Measurements from ENCODE around the gene RPA1.
"Not testable (repeated sequence)": the region's sequence is repeated elsewhere in the genome, so short reads cannot be mapped to it uniquely, and the experiment has no call there.

The RPA1 gene

DNA sequence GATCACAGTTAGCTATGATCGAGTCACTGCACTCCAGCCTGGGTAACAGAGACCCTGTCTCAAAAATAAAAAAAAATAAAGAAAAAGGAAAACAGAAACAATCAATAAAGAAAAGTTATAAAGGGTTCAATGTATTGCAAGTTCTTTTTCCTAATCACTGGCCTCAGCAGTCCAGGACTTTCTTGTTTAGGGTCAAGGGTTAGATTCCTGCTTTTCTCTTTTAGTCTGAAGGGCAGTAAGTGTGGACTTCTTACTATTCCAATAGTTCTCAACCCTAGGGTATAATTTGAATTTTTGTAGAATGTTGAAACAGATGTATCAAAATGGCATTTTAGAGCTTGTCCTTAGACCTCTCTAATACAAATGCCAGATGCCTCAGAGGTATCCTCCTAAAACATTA lies 27.4 kb upstream of the RPA1 start:
- H3K4me1 Mint-ChIP-seq: peaks cover 2% of the 10 kb centered on the region
- H3K27ac Mint-ChIP-seq: no peak overlapping the region
- no peaks in the 10 kb centered on the region for H3K27me3 Mint-ChIP-seq
- no peaks in the 10 kb centered on the region for H3K9me3 Mint-ChIP-seq
- no peak overlapping the region for H3K4me3 Mint-ChIP-seq
- peaks cover 5% of the 10 kb centered on the region for H3K36me3 Mint-ChIP-seq

GRCh38 chr17:1803280-1803679 lies 26.5 kb upstream of the RPA1 start:
- Mint-ChIP-seq H3K9me3 (no peaks in the 10 kb centered on the region), H3K36me3 (peaks cover 8% of the 10 kb centered on the region), H3K27ac (no peak overlapping the region), H3K4me3 (no peak overlapping the region), H3K4me1 (peaks cover 7% of the 10 kb centered on the region), H3K27me3 (no peaks in the 10 kb centered on the region)

DNA sequence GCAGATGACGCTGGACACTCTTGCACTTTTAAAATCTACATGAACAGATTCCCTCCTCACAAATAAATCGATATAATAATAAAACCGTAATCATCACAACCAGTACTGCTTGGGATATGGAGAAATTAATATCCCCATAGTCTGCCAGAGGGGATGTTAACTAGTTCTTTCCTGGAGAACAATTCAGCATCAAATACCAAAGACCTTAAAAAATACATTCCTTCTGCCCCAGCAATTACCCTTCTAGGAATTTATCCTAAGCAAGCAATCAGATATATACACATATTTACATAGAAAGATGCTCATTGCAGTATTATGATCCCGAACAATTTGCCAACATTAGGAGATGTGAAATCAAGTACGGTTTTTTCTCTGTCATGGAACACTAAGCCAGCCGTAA lies 21.9 kb upstream of the RPA1 start:
- Mint-ChIP-seq H3K36me3 (peaks cover 11% of the 10 kb centered on the region), H3K27ac (no peak overlapping the region)

DNA sequence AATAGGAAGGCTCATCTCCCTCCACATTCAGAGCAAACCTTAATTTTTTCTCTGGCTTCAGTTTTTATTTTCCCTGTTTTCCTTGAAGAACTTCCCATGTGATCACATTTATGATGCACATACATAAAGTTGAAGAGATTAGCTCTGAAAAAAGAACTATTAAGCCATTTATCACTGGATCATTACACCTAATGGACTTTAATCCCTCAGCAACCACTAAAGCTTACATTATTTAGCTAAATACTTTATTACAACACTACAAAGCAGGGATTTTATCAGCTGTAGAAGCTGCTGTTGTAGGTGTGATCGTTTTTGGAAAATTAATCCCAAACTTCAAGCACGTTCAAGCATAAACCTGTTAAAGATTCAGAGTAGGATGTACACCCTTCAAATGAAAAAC lies 21.2 kb upstream of the RPA1 start:
- H3K4me3 Mint-ChIP-seq: no peak overlapping the region
- peaks cover 7% of the 10 kb centered on the region for H3K4me1 Mint-ChIP-seq
- peaks cover 11% of the 10 kb centered on the region for H3K36me3 Mint-ChIP-seq
- no peaks in the 10 kb centered on the region for H3K9me3 Mint-ChIP-seq
- H3K27ac Mint-ChIP-seq: no peak overlapping the region
- H3K27me3 Mint-ChIP-seq: no peaks in the 10 kb centered on the region

More for the DNA sequence above, 21.9 kb upstream of the RPA1 start:
- no peak overlapping the region for H3K4me3 Mint-ChIP-seq
- H3K4me1 Mint-ChIP-seq: peaks cover 7% of the 10 kb centered on the region
- no peaks in the 10 kb centered on the region for H3K9me3 Mint-ChIP-seq
- no peaks in the 10 kb centered on the region for H3K27me3 Mint-ChIP-seq

GRCh38 chr17:1809815-1810214 lies 20.0 kb upstream of the RPA1 start:
- not testable (repeated sequence) for H3K27ac Mint-ChIP-seq, H3K4me3 Mint-ChIP-seq, H3K9me3 Mint-ChIP-seq, H3K27me3 Mint-ChIP-seq, H3K4me1 Mint-ChIP-seq
- peaks cover 10% of the 10 kb centered on the region for H3K36me3 Mint-ChIP-seq

- Mint-ChIP-seq H3K27ac (no peak overlapping the region), H3K4me3 (no peak overlapping the region), H3K9me3 (no peaks in the 10 kb centered on the region), H3K36me3 (peaks cover 10% of the 10 kb centered on the region), H3K27me3 (no peaks in the 10 kb centered on the region), H3K4me1 (peaks cover 7% of the 10 kb centered on the region)
Measured at GRCh38 chr17:1810450-1811103, 19.2 kb upstream of the RPA1 start.

DNA sequence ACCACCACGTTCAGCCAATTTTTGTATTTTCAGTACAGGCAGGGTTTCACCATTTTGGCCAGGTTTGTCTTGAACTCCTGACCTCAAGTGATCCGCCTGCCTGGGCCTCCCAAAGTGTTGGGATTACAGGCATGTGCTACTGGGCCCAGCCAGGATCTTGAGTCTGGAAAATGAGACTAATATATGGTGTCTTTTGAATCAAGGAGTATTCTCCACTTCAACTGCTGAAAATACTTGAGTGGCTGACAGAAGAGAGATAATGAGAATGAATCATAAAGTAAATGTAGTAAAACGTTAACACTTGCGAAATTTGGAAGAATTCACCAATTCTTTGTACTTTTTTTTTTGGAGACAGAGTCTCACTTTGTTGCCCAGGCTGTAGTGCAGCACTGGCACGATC lies 16.7 kb upstream of the RPA1 start:
- H3K9me3 Mint-ChIP-seq: no peaks in the 10 kb centered on the region
- H3K36me3 Mint-ChIP-seq: peaks cover 5% of the 10 kb centered on the region
- H3K27ac Mint-ChIP-seq: peak overlapping the region; percentile 41
- H3K4me1 Mint-ChIP-seq: peaks cover 4% of the 10 kb centered on the region
- no peaks in the 10 kb centered on the region for H3K27me3 Mint-ChIP-seq
- no peak overlapping the region for H3K4me3 Mint-ChIP-seq

DNA sequence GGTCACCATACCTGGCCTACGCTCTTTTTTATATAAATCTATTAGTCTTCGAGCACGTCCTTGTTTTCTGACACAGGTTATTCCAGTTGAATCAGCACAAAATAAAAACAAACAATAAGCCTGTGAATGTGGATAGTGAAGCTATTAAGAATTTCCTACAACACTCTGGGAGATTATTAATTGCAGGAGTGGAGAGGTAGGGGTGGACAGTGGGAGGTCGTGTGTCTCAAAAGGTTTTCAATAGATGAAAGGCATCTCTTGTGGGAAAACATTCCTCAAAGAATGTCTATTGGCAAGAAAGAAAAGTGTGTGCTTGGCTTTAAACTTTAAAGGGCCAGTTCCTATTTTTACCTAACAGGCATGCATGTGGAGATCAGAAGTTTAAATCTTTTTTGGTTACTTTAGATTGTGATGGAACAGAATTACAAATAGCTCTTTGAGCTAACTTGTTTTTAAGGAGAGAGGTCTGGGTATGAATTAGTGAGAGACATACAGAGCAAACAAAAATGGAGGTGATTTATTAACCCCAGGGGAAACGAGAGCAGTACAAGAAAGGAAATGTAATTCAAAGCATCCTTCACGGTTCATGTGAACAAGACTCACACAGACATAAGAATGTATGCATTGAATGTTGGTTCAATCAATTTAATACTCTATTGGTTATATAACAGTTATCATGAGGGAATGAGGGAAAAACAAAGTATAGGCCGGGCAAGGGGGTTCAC lies 9.1 kb upstream of the RPA1 start:
- H3K4me1 Mint-ChIP-seq: peaks cover 28% of the 10 kb centered on the region
- H3K27me3 Mint-ChIP-seq: no peaks in the 10 kb centered on the region
- no peak overlapping the region for H3K4me3 Mint-ChIP-seq
- peak overlapping the region; percentile 35 for H3K27ac Mint-ChIP-seq
- H3K9me3 Mint-ChIP-seq: no peaks in the 10 kb centered on the region
- peaks cover 9% of the 10 kb centered on the region for H3K36me3 Mint-ChIP-seq

DNA sequence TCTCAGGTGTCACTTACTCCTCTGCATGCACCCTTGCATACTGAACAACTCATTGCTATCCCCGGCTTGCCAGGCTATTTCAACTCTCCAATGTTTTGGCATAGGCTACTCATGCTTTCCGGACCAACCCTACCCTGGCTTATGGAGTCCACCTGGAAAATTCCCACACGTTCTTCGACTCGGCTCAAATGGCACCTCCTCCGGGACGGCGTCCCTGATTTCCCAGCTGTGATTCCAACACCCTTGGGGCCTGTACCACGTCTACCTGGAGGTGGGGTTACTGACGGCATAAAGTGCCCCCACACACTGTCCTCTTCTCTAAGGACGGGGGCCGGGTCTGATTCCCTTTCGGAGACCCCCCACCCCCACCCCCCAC lies 601 bp upstream of the RPA1 start:
- Mint-ChIP-seq H3K4me1 (peaks cover 64% of the 10 kb centered on the region), H3K27me3 (no peaks in the 10 kb centered on the region), H3K36me3 (peaks cover 9% of the 10 kb centered on the region), H3K9me3 (no peaks in the 10 kb centered on the region), H3K27ac (peak overlapping the region; percentile 81), H3K4me3 (peak overlapping the region; percentile 96)

- H3K9me3 Mint-ChIP-seq: no peaks in the 10 kb centered on the region
Measured at GRCh38 chr17:1830288-1830687, 483 bp downstream of the RPA1 start.

GRCh38 chr17:1834380-1835149 lies 4.8 kb downstream of the RPA1 start:
- Mint-ChIP-seq H3K4me3 (peak overlapping the region; percentile 43), H3K27ac (peak overlapping the region; percentile 95), H3K36me3 (peaks cover 7% of the 10 kb centered on the region), H3K27me3 (no peaks in the 10 kb centered on the region), H3K4me1 (peaks cover 57% of the 10 kb centered on the region), H3K9me3 (no peaks in the 10 kb centered on the region)

More at GRCh38 chr17:1830288-1830687, 483 bp downstream of the RPA1 start:
- H3K27me3 Mint-ChIP-seq: no peaks in the 10 kb centered on the region
- H3K4me1 Mint-ChIP-seq: peaks cover 68% of the 10 kb centered on the region
- peak overlapping the region; percentile 96 for H3K4me3 Mint-ChIP-seq
- H3K36me3 Mint-ChIP-seq: peaks cover 7% of the 10 kb centered on the region
- H3K27ac Mint-ChIP-seq: peak overlapping the region; percentile 98

- H3K27ac Mint-ChIP-seq: no peak overlapping the region
- H3K4me3 Mint-ChIP-seq: no peak overlapping the region
- no peaks in the 10 kb centered on the region for H3K9me3 Mint-ChIP-seq
- H3K36me3 Mint-ChIP-seq: peaks cover 10% of the 10 kb centered on the region
- no peaks in the 10 kb centered on the region for H3K27me3 Mint-ChIP-seq
- H3K4me1 Mint-ChIP-seq: peaks cover 28% of the 10 kb centered on the region
Measured at GRCh38 chr17:1839516-1839915, 9.7 kb downstream of the RPA1 start.

GRCh38 chr17:1843947-1844346 lies 14.1 kb downstream of the RPA1 start:
- no peak overlapping the region for H3K4me3 Mint-ChIP-seq
- H3K27ac Mint-ChIP-seq: no peak overlapping the region
- no peaks in the 10 kb centered on the region for H3K9me3 Mint-ChIP-seq
- H3K4me1 Mint-ChIP-seq: peaks cover 6% of the 10 kb centered on the region
- H3K27me3 Mint-ChIP-seq: no peaks in the 10 kb centered on the region
- peaks cover 14% of the 10 kb centered on the region for H3K36me3 Mint-ChIP-seq

GRCh38 chr17:1847191-1847590 lies 17.4 kb downstream of the RPA1 start:
- Mint-ChIP-seq H3K27me3 (no peaks in the 10 kb centered on the region), H3K4me1 (no peaks in the 10 kb centered on the region), H3K36me3 (peaks cover 14% of the 10 kb centered on the region), H3K4me3 (no peak overlapping the region), H3K27ac (peak overlapping the region; percentile 65), H3K9me3 (no peaks in the 10 kb centered on the region)

GRCh38 chr17:1852327-1852726 lies 22.5 kb downstream of the RPA1 start:
- H3K4me3 Mint-ChIP-seq: no peak overlapping the region
- no peaks in the 10 kb centered on the region for H3K27me3 Mint-ChIP-seq
- H3K4me1 Mint-ChIP-seq: no peaks in the 10 kb centered on the region
- no peaks in the 10 kb centered on the region for H3K9me3 Mint-ChIP-seq
- peaks cover 14% of the 10 kb centered on the region for H3K36me3 Mint-ChIP-seq
- H3K27ac Mint-ChIP-seq: no peak overlapping the region

- Mint-ChIP-seq H3K27me3 (no peaks in the 10 kb centered on the region), H3K27ac (no peak overlapping the region), H3K4me3 (no peak overlapping the region), H3K36me3 (peaks cover 12% of the 10 kb centered on the region), H3K4me1 (no peaks in the 10 kb centered on the region), H3K9me3 (no peaks in the 10 kb centered on the region)
Measured at GRCh38 chr17:1853698-1854097, 23.9 kb downstream of the RPA1 start.
